ENCODE data around the gene USP36.
"Not testable (repeated sequence)": the region's sequence is repeated elsewhere in the genome, so short reads cannot be mapped to it uniquely, and the experiment has no call there.

The USP36 gene

DNA sequence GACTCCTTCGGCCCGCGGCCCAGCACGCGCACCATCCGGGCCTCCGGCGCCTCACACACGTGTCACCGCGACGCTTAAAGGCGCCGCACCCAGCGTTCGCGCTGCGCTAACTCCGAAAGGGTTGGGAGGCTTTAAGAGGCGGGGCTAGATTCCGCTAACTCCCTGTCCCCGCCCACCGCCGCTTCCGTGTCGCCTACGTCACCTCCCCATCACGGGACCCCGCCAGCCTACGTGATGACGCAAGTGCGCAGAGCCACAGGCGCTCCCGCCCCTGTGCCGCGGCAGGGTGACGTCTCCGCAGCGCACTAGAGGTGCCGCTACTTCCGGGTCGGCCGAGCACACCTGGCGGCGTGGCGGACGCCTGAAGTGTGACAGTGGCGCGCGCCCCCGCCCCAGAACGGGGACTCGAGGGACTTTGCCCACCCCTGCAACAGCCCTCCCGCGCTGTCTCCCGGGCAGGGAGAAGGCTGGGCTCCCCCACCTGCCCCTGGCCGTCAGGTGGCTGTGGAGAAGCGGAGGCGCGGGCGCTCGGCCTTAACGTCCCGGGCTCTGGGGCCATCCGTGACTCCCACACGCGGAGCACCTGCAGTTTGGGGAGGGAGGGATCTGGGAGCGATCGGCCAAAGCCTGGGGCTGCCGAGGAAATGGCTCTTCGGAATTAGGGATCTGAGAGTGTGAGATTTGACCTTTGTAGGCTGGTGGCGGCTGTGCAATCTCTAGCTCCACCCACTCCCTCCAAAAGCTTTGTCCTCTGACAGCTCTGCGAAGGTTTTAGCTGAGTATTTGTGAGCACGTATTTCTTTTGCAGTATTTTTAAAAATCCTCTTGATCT, at the start of gene USP36:
USP36 (minus strand) TSS at position 35 of the 832 bp plus-strand sequence. CDS start 4,451 bp downstream, outside the sequence.
- DNase-seq: peak; percentile 100

DNA sequence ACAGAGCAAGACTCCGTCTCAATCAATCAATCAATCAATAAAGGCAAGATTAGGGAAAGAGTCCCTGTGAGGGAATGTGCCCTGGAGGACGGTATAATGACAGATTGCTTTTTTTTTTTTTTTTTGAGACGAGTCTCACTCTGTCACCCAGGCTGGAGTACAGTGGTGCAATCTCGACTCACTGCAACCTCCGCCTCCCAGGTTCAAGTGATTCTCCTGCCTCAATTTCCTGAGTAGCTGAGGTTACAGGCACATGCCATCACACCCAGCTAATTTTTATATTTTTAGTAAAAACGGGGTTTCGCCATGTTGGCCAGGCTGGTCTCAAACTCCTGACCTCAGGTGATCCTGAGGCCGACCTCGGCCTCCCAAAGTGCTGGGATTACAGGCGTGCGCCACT, 49.5 kb upstream of the USP36 start:
- not testable (repeated sequence) for DNase-seq

DNA sequence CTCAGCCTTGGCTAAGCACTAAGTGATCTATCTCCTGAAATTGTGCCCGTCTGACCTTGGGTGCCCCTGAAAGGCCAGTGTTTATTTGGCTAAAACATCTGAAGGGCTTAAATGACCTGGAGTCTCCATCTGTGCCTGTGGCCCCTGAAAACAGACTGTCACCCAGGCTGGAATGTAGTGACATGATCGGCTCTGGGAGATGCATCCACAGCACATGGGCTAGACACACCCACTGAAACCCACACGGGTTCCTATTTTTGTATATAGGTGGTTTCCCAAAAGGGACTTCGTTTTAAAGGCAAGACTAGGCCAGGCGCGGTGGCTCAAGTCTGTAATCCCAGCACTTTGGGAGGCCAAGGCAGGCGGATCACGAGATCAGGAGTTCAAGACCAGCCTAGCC, 48.9 kb upstream of the USP36 start:
- DNase-seq: no peak

DNA sequence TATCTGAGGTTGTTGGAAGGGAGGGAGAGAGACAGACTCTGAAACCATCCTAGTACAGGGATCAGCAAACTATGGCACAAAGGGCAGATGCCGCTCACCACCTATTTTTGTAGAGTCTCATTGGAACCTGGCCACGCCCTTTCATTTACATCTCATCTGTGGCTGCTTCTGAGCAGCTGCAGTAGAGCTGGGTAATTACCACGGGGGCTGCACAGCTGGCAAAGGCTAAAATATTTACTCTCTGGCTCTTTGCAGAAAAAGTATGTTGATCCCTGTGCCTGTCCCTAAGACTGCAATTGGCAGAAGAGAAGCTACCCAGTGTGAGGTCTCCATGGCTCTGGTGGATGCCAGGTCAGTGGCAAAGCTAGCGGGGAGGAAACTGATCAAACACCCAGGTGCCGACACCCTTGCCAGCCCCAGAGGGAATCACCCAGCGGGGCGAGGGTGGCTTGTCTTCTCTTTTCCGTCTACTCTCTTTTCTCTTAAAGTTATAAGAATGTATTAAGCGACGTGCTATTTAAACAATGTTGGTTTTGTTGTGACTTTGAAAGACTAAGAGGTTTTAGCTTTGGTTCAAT, 48.4 kb upstream of the USP36 start:
- no peak for DNase-seq

DNA sequence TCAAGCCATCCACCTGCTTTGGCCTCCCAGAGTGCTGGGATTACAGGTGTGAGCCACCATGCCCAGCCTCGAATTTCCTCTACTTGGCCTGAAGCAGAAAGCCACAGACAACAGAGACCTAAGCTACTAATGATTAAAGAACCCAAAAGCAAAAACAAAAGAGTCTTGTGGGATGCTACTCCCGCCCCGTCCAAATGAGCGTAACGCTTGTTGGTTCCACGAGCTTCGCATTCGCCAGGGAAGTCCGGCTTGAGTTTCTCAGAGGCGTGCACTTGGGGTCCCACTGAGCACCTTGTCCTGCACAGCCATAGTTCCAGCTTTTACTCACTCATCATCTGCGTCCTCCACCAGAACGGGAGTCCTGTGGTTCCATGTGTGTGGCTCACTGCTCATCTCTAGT, 46.3 kb upstream of the USP36 start:
- DNase-seq: no peak

DNA sequence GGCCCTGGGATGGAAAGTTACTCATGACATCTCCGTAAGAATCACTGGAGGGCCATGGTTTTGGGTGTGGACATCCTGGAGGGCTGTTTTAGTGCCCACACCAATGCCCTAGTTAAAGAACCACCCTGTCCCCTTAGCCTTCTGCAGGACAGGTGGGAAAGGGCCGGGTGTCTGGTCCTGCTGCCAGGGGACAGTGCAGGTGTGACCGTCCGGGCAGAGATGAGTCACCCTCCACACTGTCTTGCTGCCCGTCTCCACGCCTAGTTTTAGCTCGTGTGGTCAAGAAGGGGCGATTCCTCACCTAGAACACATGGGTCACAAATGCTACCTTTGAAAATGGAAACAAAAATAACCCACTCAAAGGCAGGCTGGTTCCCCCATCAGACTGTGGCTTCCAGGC, 45.3 kb upstream of the USP36 start:
- no peak for DNase-seq

DNA sequence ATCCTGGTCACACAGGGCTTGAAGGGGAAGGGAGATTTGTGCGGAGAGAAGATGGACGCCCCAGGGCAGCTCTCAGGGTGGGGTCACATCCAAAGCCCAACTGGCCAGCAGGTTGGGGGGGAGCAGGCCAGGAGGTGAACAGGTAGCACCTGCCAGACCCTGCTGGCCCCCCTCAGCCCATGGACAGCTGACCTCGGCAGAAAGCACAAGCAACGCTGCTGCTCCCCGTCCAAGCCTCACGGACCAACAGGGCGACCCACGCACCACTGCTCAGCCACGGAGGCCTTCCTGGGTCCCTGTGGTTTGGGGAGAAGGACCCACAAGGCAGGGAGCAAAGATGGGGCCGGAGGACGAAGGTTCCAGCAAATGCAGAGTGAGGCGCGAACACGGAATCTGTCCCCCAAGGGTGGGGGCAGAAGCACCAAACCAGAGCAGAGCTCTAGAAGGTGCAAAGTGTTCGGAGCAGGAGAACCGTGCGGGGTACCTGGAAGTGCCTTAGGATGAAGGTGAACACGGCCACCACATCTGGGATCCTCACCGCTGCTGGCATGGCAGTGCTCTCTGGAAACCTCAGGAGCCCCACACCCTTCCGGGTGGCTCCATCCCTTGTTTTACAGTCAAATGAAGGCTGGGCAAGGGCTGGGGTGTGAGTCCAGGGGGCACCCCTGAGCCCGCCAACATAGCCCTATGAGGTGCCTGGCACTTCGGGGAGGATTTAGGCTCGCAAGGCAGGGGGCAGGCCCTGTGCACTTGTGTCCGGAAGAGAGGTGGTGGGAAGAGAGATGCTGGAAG, 44.5 kb upstream of the USP36 start:
- DNase-seq: no peak

DNA sequence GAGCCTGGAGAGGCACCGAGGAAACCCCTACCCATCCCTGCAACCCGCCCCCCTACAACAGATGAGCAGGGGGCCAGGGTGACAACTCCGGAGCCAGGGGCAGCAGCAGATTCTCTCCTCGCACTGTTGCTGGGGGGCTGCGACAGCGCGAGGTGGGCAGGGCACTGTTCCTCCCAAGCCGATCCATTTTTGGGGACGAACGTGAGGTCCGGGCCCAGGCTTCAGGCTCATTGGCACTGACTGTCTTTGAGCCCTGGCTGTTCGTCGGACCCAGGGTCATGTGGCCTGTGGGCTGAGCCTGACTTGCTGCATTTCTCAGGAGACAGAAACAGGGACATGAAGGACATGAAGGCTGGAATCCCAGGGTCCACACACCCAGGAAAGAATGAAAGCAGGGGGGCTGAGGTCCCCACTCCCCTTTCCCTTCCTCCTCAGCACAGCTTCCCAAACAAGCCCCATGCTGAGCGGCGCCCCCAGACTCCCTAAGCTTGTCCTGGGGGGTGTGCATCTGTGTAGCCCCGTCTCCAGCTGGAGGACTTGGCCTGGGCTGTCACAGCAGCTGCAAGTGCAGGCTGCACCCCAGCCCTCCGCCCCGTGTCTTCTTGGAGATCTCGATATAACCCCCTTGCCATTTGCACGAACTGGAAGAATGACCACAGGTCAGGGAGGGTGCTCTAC, 43.7 kb upstream of the USP36 start:
- peak; percentile 68 for DNase-seq

DNA sequence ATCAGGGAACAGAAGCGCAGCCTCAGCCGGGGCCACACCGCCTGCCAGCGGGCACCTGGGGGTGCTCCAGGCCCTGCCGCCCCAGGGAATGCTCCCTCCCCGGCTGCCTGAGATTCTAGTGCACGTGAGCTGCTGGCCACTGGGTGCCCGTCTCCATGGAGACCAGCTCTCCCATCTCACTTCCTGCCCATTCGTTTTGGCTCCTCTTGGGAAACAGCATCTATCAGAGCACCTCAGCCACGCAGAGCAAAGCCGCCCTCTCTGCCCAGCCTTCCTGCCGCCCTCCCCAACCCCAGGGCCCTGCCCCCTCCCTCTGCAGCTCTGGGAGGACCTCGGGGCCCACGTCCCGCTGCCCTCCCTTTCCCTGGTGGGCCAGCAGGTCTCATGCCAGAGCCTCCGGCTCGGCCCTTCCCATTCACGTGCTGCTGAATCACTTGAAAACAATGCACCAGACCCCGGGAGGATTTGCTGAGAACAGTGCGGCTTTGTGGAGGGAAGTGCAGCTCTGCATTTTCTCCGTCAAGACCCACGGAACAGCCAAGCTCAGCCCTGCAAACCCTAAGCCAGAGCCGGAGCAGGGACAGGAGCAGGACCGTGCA, 43.0 kb upstream of the USP36 start:
- DNase-seq: peak; percentile 93

DNA sequence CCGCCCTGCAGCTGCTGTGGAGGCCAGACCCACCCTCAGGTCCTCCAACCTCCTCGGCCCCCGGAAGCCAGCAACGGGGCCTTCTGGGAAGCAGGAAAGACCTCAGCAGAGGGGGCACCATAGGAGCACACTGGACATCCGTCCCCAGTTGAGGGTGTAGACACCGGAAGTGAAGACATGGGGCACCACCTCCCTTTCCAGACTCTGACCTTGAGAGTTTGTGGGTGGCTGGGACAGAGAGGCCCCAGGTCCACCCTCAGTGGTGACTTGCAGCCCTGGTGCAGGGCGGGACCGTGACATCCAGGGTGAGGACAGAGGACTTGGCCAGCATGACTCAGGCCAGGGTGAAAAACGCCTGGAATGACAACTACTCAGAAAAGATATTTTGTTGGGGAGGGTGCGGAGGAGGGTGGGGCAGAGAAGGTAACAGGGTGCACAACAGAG, 42.5 kb upstream of the USP36 start:
- peak; percentile 60 for DNase-seq

DNA sequence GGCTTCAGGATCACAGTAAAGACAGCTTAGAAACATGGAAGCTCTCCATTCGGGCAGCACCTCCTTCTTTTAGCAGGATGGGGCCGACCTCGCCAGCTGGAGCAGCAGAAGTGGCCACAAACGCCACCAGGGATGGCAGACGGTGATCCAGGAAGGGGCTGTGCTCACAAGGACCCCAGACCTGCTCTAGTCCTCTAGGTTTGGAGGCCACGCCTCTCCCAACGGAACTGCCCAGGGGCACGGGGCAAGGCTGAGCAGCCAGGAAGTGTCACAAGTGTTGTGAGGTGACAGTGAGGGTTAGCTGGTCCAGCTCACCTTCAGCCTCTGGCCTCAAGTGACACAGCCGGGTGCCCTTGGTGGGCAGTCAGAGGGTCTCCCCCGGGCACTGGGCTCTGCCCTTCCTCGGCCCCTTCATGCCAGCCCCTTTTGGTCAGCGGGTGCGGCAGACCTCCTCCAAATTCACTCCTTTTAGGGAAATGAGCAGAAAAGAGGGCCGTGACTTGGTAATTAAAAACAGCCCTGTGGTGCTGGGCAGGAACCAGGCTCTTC, 42.0 kb upstream of the USP36 start:
- no peak for DNase-seq

DNA sequence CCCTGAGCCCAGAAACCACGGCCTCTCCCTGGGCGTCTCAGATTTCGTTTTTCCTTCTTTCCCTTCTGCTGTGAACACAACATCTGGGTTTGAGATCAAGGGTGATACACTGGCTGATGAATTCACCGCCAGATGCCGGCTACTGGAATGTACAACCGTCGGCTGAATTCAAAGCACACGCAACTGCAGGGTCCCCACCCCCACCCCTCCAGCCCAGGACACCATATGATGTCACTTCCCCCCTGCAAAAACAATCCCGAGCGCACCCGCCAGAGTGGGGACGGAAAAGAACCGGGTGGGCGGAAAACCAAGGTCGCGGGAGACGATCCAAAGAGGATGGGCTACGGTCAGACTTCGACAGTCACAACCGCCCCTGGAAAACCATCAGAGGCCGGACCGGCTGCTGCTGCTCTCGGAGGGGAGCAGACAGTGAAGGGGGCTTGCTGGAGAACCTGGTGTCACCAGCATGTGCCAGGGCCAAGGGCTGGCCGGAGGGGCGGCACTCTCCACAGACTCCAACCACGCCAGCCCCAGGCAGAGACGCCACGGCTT, 39.1 kb upstream of the USP36 start:
- peak; percentile 77 for DNase-seq

DNA sequence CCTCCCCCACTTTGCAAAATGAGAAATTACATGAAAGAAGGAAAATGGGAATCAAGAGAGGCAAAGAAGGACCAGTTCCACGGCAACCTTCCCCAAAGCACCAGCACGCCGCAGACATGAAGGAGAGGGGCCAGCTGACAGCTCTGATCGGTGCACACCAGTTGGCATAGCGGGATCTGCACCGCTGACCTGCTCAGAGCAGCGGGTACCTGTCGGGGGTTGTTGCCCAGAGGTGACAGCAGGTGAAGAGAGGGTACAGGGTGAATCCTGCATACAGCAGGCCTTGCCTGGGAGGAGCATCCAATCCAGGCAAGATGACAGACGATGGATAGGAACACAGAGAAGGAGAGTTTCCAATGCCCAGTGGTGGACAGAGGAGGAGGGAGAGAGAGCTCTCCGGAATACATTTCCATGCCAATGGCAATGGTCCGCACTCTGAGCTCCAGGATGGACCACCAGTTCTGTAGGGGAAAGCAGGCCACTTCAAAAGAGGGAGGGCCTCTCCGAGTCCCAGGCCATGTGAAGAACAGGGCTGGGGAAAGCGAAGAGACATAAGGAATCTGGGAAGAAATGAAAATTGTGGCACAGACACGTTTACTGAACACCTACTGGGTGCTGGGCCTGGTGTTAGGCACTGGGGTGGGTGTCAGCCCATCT, 38.4 kb upstream of the USP36 start:
- no peak for DNase-seq

DNA sequence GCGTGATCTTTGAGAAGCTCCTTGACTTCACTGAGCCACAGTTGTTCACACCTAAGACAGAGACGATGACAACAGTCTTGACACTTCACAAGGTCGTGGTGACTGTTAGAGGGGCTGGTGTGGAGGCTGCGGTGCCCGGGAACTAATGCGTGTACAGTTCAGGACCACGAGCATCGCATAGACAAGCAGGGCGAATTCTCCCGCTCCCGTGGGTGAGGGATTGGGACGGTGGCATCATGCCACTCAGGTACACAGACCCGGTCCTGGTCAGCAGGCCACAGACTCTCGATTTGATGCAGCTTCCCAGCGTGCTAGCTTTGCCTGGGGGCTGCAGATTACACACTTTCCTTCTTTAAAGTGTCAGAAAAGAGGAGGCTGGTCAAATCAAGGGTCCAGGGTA, 37.6 kb upstream of the USP36 start:
- DNase-seq: no peak

DNA sequence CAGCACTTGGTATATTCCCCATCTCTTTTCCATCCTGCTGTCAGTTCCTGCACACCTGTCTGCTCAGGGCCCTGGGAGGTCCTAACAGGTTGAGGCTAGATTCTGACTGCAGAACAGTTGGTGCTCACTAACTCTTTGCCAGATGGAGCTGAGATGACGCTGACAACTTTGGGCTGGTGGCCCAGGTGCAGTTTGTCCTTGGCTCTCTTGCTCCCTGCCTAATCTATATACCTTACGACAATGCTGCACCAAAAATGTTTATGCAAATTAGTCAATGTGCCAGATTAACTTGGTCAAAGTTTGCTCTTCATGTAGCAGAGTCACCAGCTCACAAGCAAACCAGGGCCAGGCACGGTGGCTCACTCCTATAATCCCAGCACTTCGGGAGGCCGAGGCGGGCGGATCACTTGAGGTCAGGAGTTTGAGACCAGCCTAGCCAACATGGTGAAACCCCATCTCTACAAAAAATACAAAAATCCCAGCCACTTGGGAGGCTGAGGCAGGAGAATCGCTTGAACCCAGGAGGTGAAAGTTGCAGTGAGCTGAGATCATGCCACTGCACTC, 36.4 kb upstream of the USP36 start:
- DNase-seq: not testable (repeated sequence)

DNA sequence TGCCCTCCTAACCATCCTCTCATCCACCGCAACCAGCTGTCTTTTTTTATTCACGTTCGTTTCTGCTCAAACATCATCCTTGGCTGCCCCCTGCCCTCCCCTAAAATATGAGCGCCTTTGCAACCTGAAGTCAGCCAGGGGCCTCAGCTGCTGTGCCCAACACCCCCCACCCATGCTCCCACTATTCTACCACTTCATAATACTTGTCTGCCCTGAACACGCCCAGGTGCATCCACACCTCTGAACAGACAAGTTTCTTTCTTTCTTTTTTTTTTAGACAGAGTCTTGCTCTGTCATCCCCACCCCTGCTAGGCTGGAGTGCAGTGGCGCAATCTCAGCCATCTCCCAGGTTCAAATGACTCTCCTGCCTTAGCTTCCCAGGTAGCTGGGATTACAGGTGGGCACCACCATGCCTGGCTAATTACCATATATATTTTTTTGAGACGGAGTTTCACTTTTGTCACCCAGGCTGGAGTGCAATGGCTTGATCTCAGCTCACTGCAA, 35.5 kb upstream of the USP36 start:
- no peak for DNase-seq

DNA sequence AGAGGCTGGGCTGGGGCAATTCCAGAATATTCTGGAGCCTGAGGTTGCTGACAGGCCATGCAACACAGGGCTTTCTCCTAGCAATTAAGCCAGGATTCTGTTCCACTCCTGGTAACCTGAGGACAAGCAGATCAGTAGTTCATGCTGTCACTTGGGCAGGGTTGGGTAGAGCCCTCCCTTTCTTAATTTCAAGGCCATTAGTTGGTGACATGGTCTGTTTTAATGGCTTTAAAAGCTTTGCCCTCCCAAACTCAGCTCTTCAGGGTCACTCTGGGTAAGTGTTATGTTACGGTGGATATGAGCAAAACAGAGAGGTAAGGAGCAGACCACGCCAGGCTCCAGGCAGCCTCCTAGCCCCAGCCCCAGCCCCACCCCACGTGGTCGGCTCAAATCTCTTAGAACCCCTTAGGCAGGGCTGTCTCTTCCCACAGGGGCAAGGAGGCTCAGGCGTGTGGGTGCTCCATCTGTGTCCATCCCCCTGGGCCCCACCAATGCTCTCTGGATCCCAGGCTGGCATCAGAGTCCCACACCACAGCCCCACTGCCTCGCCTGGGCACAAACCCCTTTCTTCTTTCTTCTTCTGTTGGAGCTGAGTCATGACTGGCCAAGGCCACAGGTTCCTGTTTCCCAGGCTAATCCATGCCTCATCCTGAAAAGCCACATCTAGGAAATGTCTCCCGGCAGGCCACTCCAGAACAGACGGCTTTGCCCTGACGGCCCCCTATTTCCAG, 34.9 kb upstream of the USP36 start:
- no peak for DNase-seq

DNA sequence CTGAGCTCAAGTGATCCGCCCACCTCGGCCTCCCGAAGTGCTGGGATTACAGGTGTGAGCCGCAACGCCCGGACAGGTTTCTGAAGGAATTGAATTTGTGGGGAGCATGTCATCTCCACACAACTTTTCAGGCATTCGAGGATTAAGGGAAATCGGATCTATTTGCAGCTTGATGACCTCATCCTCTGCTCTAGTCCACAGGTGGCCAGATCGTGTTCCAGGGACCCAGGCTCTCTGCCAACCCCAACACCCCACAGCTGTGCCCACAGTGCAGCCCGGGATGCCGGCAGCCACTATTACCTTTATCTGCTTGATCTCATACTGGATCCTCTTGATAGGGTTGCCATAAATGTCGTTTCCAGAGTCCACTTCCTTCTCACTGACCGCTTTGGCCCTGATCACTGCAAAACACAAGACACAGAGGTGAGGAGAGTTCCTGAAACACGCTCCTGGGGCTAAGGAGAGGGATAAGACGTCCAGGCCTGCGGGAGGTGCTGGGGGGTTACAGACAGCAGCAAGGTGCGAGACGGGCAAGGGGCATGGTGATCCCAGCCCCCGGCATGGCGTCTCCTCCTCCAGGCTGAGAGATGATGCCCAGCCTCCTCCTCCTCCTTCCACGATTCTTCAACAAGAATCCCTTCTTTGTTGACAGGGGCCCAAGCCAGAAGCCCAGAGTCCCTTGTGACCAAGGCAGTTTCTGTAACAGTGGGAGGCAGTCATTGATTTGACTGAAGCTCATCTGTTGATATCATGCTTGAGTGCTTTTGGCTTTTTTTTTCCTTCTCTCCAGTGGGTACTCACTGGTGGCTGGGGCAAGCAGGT, 33.1 kb upstream of the USP36 start:
- peak; percentile 82 for DNase-seq

DNA sequence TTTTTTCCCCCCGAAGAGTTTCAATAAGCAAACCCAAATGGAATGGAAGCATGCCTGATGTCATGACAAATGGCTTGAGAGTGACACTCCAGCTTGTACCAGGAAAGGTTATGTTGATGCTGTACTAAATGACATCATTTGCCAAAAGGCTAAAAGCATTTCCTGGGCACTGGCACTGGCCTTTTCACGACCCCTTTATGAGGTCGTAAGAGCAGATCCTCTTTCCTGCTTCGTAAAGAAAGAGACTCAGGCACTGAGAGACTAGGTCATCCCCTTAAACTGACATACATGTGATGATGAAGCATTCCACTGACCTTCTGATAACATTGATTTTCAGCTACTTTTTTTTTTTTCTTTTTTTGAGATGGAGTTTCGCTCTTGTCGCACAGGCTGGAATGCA, 31.9 kb upstream of the USP36 start:
- no peak for DNase-seq

All from eye (tissue), 1 donor.